GM21423 (cell line): ENCODE measurements around the gene LRTM2.

Experiments used
- ATAC-seq: cut with Tn5 transposase; IDR thresholded peaks from one replicate; pipeline ENCODE4 v1.9.1; 2021; ENCODE audit warnings: mild to moderate bottlenecking, moderate library complexity; ENCODE audit not compliant: unreplicated experiment

The LRTM2 gene

GRCh38 chr12:1882405-1882804 lies 62.0 kb downstream of the LRTM2 start:
- ATAC-seq: no peak

- no peak for ATAC-seq
Observed at GRCh38 chr12:1882850-1883470, 62.6 kb downstream of the LRTM2 start.

- no peak for ATAC-seq
Observed at GRCh38 chr12:1883513-1883912, 63.1 kb downstream of the LRTM2 start.

GRCh38 chr12:1884651-1885050 lies 64.3 kb downstream of the LRTM2 start:
- ATAC-seq: no peak

GRCh38 chr12:1885082-1885596 lies 64.8 kb downstream of the LRTM2 start:
- no peak for ATAC-seq

- no peak for ATAC-seq
Observed at GRCh38 chr12:1885599-1886245, 65.4 kb downstream of the LRTM2 start.
